ENCODE measurements around the gene CCDC177. TPM values are rescaled to one million over a fixed set of nuclear protein-coding genes. Genes with fewer than 3 reads are reported as not detected.

The CCDC177 gene
- total RNA-seq, 1 donor from 2014 or later: 0.34 TPM

GRCh38 chr14:69580009-69580577 lies 5.4 kb upstream of the CCDC177 start:
- Mint-ChIP-seq H3K9me3 (no peaks in the 10 kb centered on the region), H3K4me1 (peaks cover 2% of the 10 kb centered on the region), H3K36me3 (no peaks in the 10 kb centered on the region), H3K27ac (no peak overlapping the region), H3K27me3 (ENCODE audit: low read depth) (peaks cover 39% of the 10 kb centered on the region), H3K4me3 (no peak overlapping the region)
- TF ChIP-seq CTCF (IDR thresholded peaks at IDR 0.05; ENCODE audit: unreplicated experiment): peak; percentile 45
- DNase-seq (ENCODE audit: low spot score in 2 of 2, unreplicated experiment in 2 of 2): peak in 1 of 2 experiments; percentile 42

- no peaks in the 10 kb centered on the region for H3K36me3 Mint-ChIP-seq
- peaks cover 40% of the 10 kb centered on the region for H3K27me3 Mint-ChIP-seq (ENCODE audit: low read depth)
- no peak overlapping the region for H3K4me3 Mint-ChIP-seq
- DNase-seq (ENCODE audit: low spot score in 2 of 2, unreplicated experiment in 2 of 2): no peak
- H3K9me3 Mint-ChIP-seq: no peaks in the 10 kb centered on the region
- H3K27ac Mint-ChIP-seq: no peak overlapping the region
- H3K4me1 Mint-ChIP-seq: peaks cover 4% of the 10 kb centered on the region
- no peak for TF ChIP-seq CTCF (IDR thresholded peaks at IDR 0.05; ENCODE audit: unreplicated experiment)
Measured at GRCh38 chr14:69579476-69579875, 4.8 kb upstream of the CCDC177 start.

GRCh38 chr14:69574954-69575295 lies 254 bp upstream of the CCDC177 start:
- H3K9me3 Mint-ChIP-seq: no peaks in the 10 kb centered on the region
- TF ChIP-seq CTCF (IDR thresholded peaks at IDR 0.05; ENCODE audit: unreplicated experiment): peak; percentile 57
- DNase-seq (ENCODE audit: low spot score in 2 of 2, unreplicated experiment in 2 of 2): no peak
- peak overlapping the region; percentile 72 for H3K4me3 Mint-ChIP-seq
- H3K36me3 Mint-ChIP-seq: no peaks in the 10 kb centered on the region
- peaks cover 10% of the 10 kb centered on the region for H3K4me1 Mint-ChIP-seq
- H3K27ac Mint-ChIP-seq: no peak overlapping the region
- peaks cover 54% of the 10 kb centered on the region for H3K27me3 Mint-ChIP-seq (ENCODE audit: low read depth)

- Mint-ChIP-seq H3K4me3 (peak overlapping the region; percentile 72), H3K9me3 (no peaks in the 10 kb centered on the region), H3K27ac (no peak overlapping the region), H3K4me1 (peaks cover 9% of the 10 kb centered on the region), H3K36me3 (no peaks in the 10 kb centered on the region), H3K27me3 (ENCODE audit: low read depth) (peaks cover 52% of the 10 kb centered on the region)
- peak in 1 of 2 experiments; percentile 44 for DNase-seq (ENCODE audit: low spot score in 2 of 2, unreplicated experiment in 2 of 2)
- no peak for TF ChIP-seq CTCF (IDR thresholded peaks at IDR 0.05; ENCODE audit: unreplicated experiment)
Measured at GRCh38 chr14:69573831-69574262, 824 bp downstream of the CCDC177 start.

- Mint-ChIP-seq H3K27me3 (ENCODE audit: low read depth) (peaks cover 50% of the 10 kb centered on the region), H3K36me3 (no peaks in the 10 kb centered on the region), H3K27ac (no peak overlapping the region), H3K4me1 (peaks cover 9% of the 10 kb centered on the region), H3K9me3 (no peaks in the 10 kb centered on the region), H3K4me3 (peak overlapping the region; percentile 72)
- TF ChIP-seq CTCF (IDR thresholded peaks at IDR 0.05; ENCODE audit: unreplicated experiment): no peak
- no peak for DNase-seq (ENCODE audit: low spot score in 2 of 2, unreplicated experiment in 2 of 2)
Measured at GRCh38 chr14:69573205-69573830, 1.4 kb downstream of the CCDC177 start.

Measured in mesothelial cell of epicardium (in vitro differentiated cells).